Activated CD4-positive, alpha-beta T cell treated with anti-CD3 and anti-CD28 coated beads, Interleukin-2, Interleukin-6, amounts not matched to agents 100 ng/mL and 50 ng/mL, durations not matched to agents 16 hours and 8 hours (primary cell): ENCODE results near the gene TPRA1.
A peak's percentile ranks its signal among the peaks of the same experiment; 100 is the strongest.

Experiments
- DNase-seq: peaks from one replicate; pipeline ENCODE4 v3.0.0-alpha.2; 2020

Gene TPRA1

GRCh38 chr3:127588806-127589577 is 1.5 kb downstream of the TPRA1 start:
- DNase-seq, result peak; percentile 44

GRCh38 chr3:127587876-127588275 is 2.7 kb downstream of the TPRA1 start:
- no peak for DNase-seq

GRCh38 chr3:127585813-127586413 is 4.6 kb downstream of the TPRA1 start:
- no peak for DNase-seq

- DNase-seq, result no peak
Observed at GRCh38 chr3:127585163-127585812, 5.2 kb downstream of the TPRA1 start.

- DNase-seq, result no peak
Observed at GRCh38 chr3:127584734-127585133, 5.8 kb downstream of the TPRA1 start.

- no peak for DNase-seq
Observed at GRCh38 chr3:127580327-127581060, 10.0 kb downstream of the TPRA1 start.

- no peak for DNase-seq
Observed at GRCh38 chr3:127578802-127579201, 11.7 kb downstream of the TPRA1 start.

GRCh38 chr3:127578168-127578567 is 12.4 kb downstream of the TPRA1 start:
- no peak for DNase-seq

GRCh38 chr3:127577448-127577847 is 13.1 kb downstream of the TPRA1 start:
- DNase-seq, result no peak

GRCh38 chr3:127574880-127575878 is 15.4 kb downstream of the TPRA1 start:
- DNase-seq, result peak; percentile 94

- DNase-seq, result no peak
Observed at GRCh38 chr3:127573912-127574311, 16.6 kb downstream of the TPRA1 start.

- no peak for DNase-seq
Observed at GRCh38 chr3:127573401-127573800, 17.1 kb downstream of the TPRA1 start.

- no peak for DNase-seq
Observed at GRCh38 chr3:127572735-127573134, 17.8 kb downstream of the TPRA1 start.

- DNase-seq, result no peak
Observed at GRCh38 chr3:127572186-127572585, 18.3 kb downstream of the TPRA1 start.

GRCh38 chr3:127570520-127570919 is 20.0 kb downstream of the TPRA1 start:
- no peak for DNase-seq

GRCh38 chr3:127569160-127569559 is 21.4 kb downstream of the TPRA1 start:
- no peak for DNase-seq

GRCh38 chr3:127568586-127568985 is 21.9 kb downstream of the TPRA1 start:
- DNase-seq, result no peak

- DNase-seq, result no peak
Observed at GRCh38 chr3:127566833-127567232, 23.7 kb downstream of the TPRA1 start.

GRCh38 chr3:127565711-127566110 is 24.8 kb downstream of the TPRA1 start:
- no peak for DNase-seq

- no peak for DNase-seq
Observed at GRCh38 chr3:127560051-127560787, 30.3 kb downstream of the TPRA1 start.

- no peak for DNase-seq
Observed at GRCh38 chr3:127556565-127556964, 34.0 kb downstream of the TPRA1 start.
